GM19372 (cell line): Measurements from ENCODE around the gene KRTAP5-9.
"Not testable (repeated sequence)": the region's sequence is repeated elsewhere in the genome, so short reads cannot be mapped to it uniquely, and the experiment has no call there.

Source experiments
- ATAC-seq: cut with Tn5 transposase; IDR thresholded peaks from one replicate; pipeline ENCODE4 v1.9.1; 2021; ENCODE audit warnings: mild to moderate bottlenecking, low read depth, moderate library complexity; ENCODE audit not compliant: unreplicated experiment

KRTAP5-9 gene

DNA sequence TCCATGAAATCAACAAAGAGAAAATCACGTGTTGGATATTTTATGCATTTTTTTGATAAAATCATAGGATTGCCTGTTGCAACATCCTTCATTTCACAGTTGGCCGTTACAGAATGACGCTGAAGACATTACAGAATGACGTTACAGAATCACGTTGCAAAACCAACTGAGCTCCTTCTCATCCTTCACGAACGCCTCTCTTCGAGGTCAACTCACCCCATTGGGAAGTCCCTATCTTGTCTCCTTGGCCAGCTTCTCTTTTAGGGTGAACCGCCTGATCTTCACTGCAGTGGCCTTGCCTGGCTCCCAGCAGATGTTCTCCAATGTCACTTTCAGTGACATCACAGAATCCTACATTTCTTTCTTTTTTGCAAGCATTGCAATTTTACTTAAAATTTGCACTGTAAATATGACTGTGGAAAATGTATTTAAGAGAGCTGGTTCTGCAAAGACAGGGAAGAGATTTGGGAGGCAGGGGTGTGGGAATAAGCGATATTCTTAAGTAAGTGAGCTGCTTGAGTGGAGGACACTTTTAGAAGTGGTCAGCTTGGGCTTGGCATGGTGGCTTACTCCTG, 16.1 kb upstream of the KRTAP5-9 start:
- ATAC-seq = no peak

DNA sequence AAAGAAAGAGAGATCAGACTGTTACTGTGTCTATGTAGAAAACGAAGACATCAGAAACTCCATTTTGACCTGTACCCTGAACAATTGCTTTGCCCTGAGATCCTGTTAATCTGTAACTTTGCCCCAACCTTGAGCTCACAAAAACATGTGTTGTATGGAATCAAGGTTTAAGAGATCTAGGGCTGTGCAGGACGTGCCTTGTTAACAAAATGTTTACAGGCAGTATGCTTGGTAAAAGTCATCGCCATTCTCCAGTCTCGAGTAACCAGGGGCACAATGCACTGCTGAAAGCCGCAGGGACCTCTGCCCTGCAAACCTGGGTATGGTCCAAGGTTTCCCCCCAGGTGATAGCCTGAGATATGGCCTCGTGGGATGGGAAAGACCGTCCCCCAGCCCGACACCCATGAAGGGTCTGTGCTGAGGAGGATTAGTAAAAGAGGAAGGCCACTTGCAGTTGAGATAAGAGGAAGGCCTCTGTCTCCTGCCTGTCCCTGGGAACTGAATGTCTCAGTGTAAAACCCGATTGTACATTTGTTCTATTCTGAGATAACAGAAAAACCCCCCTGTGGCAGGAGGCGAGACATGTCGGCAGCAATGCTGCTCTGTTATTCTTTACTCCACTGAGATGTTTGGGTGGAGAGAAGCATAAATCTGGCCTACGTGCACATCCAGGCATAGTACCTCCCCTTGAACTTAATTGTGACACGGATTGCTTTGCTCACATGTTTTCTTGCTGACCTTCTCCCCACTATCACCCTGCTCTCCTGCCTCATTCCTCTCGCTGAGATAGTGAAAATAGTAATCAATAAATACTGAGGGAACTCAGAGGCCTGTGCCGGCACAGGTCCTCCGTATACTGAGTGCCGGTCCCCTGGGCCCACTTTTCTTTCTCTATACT, 13.3 kb upstream of the KRTAP5-9 start:
- not testable (repeated sequence) for ATAC-seq

DNA sequence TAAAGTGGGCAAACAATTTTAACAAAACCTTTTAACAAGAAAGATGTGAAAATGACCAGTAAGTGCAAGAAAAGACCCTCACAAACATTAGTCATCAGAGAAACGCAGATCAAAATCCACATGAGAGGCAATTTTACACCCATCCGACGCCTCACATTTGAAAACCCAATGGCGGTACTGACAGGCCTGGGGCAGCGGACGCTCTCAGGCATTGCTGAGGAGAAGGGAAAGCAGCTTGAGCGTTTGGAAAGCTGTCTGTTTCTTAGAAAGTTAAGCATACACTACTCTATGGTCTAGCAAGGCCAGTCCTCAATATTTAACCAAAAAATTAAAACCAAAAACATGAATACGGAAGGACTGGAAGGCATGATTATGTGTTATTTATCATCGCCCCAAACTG, 12.4 kb upstream of the KRTAP5-9 start:
- ATAC-seq = no peak

DNA sequence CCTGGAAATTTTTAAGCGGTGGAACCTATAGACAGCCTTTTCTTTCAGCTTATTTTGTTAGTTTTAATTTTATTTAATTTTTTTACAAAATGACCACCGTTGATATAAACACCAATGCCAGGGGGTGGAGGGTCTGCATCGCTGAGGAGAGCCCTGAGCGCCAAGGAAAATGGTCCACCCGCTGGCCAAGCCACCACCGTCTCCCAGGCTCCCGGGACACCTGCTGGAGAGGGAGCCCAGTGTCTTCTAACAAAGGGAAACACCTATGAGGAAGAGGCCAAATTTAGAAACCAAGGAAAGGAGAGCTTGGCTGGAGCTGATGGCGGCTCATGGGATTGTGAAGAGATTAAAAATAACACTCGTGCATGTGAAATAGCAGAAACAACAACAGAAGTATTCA, 10.7 kb upstream of the KRTAP5-9 start:
- no peak for ATAC-seq

DNA sequence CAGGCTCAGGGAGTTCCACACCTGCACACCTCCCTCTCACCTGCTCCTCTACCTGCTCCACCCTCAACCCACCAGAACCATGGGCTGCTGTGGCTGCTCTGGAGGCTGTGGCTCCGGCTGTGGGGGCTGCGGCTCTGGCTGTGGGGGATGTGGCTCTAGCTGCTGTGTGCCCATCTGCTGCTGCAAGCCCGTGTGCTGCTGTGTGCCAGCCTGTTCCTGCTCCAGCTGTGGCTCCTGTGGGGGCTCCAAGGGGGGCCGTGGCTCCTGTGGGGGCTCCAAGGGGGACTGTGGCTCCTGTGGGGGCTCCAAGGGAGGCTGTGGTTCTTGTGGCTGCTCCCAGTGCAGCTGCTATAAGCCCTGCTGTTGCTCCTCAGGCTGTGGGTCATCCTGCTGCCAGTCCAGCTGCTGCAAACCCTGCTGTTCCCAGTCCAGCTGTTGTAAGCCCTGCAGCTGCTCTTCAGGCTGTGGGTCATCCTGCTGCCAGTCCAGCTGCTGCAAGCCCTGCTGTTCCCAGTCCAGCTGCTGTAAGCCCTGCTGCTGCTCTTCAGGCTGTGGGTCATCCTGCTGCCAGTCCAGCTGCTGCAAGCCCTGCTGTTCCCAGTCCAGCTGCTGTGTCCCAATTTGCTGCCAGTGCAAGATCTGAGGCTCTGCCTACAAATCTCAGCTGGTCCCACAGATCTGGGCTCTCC, 10.1 kb upstream of the KRTAP5-9 start, which contains the start of gene KRTAP5-8:
TSS of gene KRTAP5-8 (plus strand) at position 49 of the 689 bp plus-strand sequence. CDS start at position 80, 31 bp downstream.
- ATAC-seq = not testable (repeated sequence)

DNA sequence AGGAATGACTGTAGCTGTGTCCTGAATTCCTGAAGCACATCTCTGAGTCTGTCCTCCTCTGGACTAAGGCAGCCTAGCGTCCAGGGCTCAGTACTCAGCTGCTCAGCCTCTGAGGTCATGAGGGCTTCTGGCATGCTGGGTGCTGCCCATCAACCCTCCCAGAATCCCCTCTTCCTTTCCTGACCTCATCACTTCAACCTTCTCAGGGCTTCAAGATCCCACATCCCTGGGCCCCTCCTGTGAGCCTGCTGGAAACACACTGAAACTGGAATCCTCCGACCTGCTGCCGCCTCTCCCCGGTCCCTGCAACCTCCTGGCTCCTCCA, 9.6 kb upstream of the KRTAP5-9 start:
- no peak for ATAC-seq

DNA sequence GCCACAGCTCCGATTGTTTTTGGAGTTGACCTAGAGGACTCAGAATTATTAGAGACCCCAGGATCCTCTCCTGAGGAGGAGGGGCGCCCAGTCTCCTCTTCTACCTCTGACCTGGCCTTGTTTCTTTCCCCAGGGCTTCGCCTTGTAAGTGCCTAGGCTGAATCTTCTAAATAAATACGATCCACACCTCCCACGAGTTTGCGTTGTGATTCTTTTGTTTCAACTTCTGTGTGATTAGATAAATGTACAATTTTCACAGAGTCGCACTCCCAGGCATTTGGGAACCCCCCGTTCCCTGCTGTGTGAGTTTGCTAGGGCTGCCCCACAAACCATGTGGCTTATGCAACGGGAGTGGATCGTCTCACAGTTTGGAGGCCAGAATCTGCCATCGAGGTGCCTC, 9.2 kb upstream of the KRTAP5-9 start:
- ATAC-seq = no peak

DNA sequence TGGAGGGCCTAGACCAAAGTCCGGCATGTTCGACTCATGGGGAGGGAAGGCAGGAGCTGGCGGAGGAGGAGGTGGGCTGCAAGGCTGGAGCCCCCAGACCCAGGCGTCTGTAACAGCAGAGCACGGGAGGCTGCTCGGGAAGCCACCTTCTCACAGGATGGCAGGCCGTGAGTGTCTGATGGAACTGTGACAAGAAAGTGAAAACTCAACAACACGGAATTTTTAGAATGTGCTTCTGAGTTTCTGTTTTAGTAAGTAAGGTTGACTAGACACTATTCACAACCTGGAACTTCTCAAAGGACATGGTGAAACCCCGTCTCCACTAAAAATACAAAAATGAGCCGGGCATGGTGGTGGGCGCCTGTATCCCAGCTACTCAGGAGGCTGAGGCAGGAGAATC, 8.2 kb upstream of the KRTAP5-9 start:
- not testable (repeated sequence) for ATAC-seq

DNA sequence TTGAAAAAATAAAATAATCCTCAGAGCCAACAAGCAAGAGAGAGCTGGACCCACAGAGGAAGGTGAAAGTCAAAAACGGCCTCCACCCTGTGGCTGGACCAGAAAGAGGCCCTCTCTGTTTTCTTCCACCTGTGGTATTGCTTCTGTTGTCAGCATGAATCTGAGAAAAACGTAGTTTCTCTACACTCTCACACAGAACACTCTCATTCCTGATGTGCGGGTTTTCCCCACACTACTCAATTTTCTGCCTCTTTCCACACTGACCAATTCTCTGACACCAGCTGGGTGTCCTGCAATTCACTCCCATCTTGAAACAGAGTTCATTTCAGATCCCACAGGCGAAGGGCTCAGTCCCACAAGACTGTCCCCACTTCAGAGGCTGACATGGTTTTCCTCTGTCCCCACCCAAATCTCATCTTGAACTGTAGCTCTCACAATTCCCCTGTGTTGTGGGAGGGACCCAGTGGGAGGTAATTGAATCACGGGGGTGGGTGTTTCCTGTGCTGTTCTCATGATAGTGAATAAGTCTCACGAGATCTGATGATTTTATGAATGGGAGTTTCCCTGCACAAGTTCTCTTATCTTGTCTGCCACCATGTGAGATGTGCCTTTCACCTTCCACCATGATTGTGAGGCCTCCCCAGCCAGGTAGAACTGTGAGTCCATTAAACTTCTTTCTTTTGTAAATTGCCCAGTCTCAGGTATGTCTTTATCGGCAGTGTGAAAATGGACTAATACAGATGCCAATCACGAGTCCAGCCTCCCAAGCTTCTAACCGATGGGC, 7.5 kb upstream of the KRTAP5-9 start:
- ATAC-seq = not testable (repeated sequence)

DNA sequence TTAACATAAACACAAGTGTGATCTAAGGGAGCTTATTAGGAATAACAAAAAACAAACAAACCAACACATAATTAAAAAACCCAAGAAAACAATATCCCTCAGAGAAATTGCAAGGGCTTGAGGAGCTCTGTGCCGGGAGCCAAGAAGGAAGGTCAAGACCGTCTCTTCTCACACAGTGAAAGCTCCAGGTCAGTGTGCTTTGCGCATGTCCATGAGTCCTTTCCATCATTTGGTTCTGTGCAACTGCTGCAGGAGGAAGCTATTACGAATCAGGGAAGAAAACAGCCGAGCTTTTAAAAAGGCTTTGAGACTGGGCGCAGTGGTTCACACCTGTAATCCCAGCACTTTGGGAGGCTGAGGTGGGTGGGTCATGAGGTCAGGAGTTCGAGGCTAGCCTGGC, 5.8 kb upstream of the KRTAP5-9 start:
- ATAC-seq = no peak

DNA sequence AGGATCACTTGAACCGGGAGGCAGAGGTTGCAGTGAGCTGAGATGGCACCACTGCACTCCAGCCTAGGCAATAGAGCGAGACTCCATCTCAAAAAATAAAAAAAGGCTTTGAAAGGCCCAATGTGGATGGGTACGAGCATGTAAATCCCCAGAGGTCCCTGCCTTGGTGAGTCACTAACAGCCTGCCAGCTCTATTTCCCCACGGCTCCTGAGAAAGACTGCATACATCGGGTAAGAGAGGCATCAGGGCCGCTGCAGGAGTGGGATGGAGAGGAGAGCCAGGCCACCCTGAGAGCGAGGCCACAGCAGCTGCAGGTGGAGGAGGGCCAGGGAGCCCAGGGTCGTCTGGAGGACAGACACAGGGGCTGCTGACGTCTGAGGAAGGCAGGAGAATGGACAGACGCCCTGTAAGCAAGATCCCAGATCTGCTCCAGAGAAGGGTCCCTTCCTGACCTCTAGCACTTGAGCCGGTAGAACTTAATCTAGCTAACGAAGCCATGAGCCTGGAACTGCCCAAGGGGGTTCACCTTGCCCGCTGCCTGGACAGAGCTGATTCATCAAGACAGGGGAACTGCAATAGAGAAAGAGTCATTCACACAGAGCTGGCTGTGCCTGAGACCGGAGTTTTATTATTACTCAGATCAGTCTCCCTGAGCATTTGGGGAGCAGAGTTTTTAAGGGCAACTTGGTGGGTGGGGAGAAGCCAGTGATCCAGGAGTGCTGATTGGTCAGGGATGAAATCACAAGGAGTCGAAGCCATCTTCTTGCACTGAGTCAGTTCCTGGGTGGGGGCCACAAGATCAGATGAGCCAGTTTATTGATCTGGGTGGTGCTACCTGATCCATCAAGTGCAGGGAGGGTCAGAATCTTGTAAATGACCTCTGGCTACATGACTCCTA, 5.1 kb upstream of the KRTAP5-9 start:
- ATAC-seq = no peak

DNA sequence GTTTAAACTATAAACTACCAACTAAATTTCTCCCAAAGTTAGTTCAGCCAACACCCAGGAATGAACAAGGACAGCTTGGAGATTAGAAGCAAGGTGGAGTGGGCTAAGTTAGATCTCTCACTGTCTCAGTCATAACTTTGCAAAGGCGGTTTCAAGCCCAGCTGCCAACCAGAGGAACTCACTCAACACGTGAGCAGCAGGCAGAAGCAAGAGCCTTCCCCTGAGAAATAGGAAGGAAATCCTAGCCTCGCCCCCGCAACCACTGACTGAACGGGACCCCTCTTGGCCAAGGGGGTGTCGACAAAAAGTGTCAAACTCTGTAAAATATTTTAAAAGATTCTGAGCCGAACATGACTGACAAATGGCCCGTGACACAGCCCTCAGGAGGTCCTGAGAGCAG, 4.4 kb upstream of the KRTAP5-9 start:
- ATAC-seq = no peak

DNA sequence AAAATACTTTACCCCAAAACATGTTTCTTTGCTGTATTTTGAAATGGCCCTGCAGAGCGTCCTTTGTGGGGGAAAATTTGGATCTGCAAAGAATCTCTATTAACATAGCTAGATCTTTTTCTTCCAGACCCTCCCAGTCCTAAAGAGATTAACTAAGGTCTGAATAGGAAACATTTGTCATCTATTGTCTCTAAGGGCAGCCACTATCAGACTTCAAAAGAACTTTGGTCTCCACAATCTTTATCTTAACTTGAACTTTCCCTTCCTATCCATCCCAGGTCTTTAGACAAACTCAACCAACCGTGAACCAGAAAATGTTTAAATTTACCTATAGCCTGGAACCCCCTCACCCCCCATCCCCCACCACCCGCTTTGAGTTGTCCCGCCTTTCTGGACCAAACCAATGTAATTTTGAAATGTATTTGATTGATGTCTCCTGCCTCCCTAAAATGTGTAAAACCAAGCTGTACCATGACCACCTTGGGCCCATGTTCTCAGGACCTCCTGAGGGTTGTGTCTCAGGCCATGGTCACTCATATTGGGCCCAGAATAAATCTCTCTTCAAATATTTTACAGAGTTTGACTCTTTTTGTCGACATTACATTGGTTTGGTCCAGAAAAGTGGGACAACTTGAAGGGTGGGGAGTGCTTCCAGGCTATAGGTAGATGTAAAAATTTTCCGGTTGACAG, 3.5 kb upstream of the KRTAP5-9 start:
- ATAC-seq = no peak

DNA sequence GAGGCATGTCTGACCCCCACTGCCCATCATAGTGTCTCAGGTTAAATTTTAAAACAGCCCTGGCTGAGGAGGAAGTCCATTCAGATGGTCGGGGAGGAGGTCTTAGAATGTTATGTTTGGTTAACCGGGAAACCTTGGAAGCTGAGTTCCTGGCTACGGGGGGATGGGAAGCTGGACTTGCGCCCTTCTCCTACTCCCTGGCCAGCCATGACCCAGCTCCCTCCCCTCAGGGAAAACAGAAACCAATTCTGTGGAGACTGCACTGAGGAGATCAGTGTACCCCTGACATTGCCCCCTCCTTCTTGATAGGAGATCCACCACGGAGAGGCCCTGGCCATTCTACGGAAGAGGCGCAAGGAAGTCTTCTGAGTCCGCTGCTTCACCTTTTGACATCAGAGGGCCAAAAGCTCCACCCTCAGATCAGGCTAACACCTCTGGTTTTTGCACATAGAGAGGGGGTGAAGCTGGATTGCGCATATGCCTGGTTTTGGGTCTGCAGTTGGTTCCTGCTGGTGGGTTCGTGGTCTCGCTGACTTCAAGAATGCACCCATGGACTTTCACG, 2.7 kb upstream of the KRTAP5-9 start:
- no peak for ATAC-seq

DNA sequence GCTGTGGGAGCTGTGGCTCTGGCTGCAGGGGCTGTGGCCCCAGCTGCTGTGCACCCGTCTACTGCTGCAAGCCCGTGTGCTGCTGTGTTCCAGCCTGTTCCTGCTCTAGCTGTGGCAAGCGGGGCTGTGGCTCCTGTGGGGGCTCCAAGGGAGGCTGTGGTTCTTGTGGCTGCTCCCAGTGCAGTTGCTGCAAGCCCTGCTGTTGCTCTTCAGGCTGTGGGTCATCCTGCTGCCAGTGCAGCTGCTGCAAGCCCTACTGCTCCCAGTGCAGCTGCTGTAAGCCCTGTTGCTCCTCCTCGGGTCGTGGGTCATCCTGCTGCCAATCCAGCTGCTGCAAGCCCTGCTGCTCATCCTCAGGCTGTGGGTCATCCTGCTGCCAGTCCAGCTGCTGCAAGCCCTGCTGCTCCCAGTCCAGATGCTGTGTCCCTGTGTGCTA, 514 bp downstream of the KRTAP5-9 start:
- no peak for ATAC-seq

DNA sequence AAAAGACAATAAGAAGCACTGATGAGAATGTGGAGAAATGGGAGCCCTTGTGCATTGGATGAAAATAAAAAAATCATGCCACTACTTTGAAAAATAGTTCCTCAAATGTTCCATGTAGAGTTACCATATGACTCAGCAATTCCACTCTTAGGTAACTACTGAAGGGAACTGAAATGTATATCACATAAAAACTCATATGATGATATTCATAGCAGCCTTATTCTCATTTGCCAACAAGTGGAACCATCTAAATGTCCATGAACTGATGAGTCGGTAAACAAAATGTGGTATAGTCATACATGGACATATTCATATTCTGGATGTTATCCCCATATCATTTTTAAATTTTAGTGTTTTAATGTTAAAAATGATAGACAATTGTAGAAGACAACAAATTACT, 3.5 kb downstream of the KRTAP5-9 start:
- no peak for ATAC-seq

DNA sequence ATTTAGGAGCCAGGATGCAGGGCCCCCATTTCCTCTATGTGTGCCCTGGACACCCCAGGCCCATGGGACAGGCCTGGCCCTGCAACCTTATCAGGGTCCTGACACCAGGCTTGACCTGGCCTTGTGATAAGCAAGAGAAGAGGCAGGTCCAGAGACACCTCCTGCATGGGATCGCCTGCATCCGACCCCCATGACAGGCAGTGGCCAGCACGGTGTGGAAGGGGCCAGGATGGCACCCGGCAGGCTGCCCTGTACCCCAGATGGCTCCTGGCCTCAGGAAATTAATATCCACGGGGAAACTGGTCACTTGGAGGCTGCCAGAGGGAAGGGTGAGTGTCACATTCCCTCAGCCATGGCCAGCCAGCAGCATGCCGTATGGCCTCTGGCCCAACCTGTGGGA, 6.8 kb downstream of the KRTAP5-9 start:
- ATAC-seq = no peak

DNA sequence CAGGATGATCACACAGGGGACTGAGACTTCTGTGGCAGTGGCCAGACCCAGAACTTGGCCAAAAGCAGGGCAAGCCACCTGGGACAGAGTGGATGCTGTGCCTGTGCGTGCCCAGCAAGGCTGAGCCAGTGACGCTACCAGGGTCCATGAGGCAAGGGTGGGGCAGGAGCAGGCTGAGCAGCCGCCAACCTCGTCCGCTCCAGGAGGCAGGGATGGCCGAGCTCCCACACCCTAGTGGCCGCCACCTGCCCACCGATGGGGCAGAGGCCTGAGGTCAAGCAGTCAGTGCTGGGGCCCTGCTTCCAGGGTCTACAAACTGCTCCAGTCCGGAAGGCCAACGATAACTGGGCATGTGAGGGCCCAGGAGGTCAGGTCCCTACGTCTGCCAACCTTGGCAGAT, 7.3 kb downstream of the KRTAP5-9 start:
- ATAC-seq = no peak

DNA sequence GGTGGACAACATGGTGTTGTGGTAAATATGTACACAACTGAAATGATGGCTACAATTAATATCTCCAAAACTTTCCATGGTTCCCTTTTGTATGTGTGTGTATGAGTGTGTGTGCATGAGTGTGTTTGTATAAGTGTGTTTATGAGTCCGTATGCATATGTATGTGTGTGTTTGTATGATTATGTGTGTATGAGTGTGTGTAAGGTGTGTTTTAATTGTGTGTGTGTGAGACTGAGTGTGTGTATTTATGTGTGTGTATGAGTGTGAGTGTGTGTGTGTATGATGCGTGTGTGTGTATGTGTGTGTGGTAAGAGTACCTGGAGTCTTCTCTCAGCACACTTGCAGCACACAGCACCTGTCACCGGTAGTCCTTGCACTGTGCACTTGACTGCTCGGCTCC, 7.8 kb downstream of the KRTAP5-9 start:
- ATAC-seq = no peak
